SK-N-SH (cell line): Measurements from ENCODE around the gene MRPL53. TPM values are rescaled to one million over a fixed set of nuclear protein-coding genes. Genes with fewer than 3 reads are reported as not detected.

Source experiments
- CTCF ChIA-PET: fragments of 300-600, 350-600 bp; formaldehyde crosslinking; extraction: SDS; loops from one replicate; lab custom pipeline; 2021; lab: Yijun Ruan, JAX
- POLR2A ChIA-PET: fragments of 350-600 bp; sonication (Branson Sonifier 250); formaldehyde crosslinking; extraction: SDS; loops from one replicate; lab custom pipeline; 2020; ENCODE audit warnings: antibody characterized with exemption, inconsistent platforms; lab: Yijun Ruan, JAX
- DNase-seq: peaks from one replicate; pipeline ENCODE4 v3.0.0; 2012
- H2AFZ ChIP-seq: fragments of 200-600 bp; sonication (generic); 2 replicates; pipeline ENCODE4 v1.8.1; 2016; ENCODE audit warnings: antibody characterized with exemption, mild to moderate bottlenecking, low read depth
- H3F3A ChIP-seq: fragments of 200-600 bp; sonication (generic); replicated peaks from 2 replicates; pipeline ENCODE3; 2016; ENCODE audit warnings: antibody characterized with exemption, mild to moderate bottlenecking; ENCODE audit not compliant: insufficient read depth
- H3K27ac ChIP-seq, 2 experiments: fragments of 200-500 bp in 1 of 2; fragments of 200-600 bp in 1 of 2; sonication (Bioruptor generic) in 1 of 2; sonication (generic), shearing (Covaris generic) in 1 of 2; 2 replicates each; pipeline versions ENCODE4 v1.5.1 to v1.6.1; 2014 to 2016; ENCODE audit warnings: low read depth in 2 of 2, inconsistent platforms in 1 of 2, low read length in 1 of 2, mild to moderate bottlenecking in 1 of 2, mixed read lengths in 1 of 2
- H3K27me3 ChIP-seq: fragments of 200-600 bp; sonication (generic), shearing (Covaris generic); 2 replicates; pipeline ENCODE4 v1.6.1; 2016; ENCODE audit warnings: mixed run types; ENCODE audit not compliant: insufficient read depth
- H3K36me3 ChIP-seq, 2 experiments: fragments of 200-500 bp in 1 of 2; fragments of 200-600 bp in 1 of 2; sonication (Bioruptor generic) in 1 of 2; sonication (generic) in 1 of 2; replicated peaks in 1 of 2; 2 replicates each; pipeline versions ENCODE3 to v1.5.1; 2014 to 2016; ENCODE audit warnings: low read length in 1 of 2, mild to moderate bottlenecking in 1 of 2; ENCODE audit not compliant: insufficient read depth in 2 of 2, control insufficient read depth in 1 of 2
- H3K4me1 ChIP-seq, 2 experiments: fragments of 200-500 bp in 1 of 2; fragments of 200-600 bp in 1 of 2; sonication (Bioruptor generic) in 1 of 2; sonication (generic), shearing (Covaris generic) in 1 of 2; 2 replicates each; pipeline versions ENCODE4 v1.5.1 to v1.6.1; 2014 to 2016; ENCODE audit warnings: low read depth in 1 of 2, low read length in 1 of 2, mixed run types in 1 of 2; ENCODE audit not compliant: insufficient read depth in 2 of 2, control insufficient read depth in 1 of 2
- H3K4me2 ChIP-seq: fragments of 200-600 bp; sonication (generic), shearing (Covaris generic); 2 replicates; pipeline ENCODE4 v1.6.1; 2017; ENCODE audit warnings: mixed run types
- H3K4me3 ChIP-seq, 2 experiments: fragments of 200-500 bp in 1 of 2; fragments of 200-600 bp in 1 of 2; sonication (Bioruptor generic) in 1 of 2; sonication (generic), shearing (Covaris generic) in 1 of 2; 2 replicates each; pipeline versions ENCODE4 v1.5.1 to v1.8.1; 2014 to 2016; ENCODE audit warnings: low read depth in 2 of 2, inconsistent platforms in 1 of 2, low read length in 1 of 2, mild to moderate bottlenecking in 1 of 2, mixed read lengths in 1 of 2, moderate library complexity in 1 of 2
- H3K79me2 ChIP-seq: fragments of 200-600 bp; sonication (generic); 2 replicates; pipeline ENCODE4 v1.8.1; 2017; ENCODE audit warnings: mild to moderate bottlenecking; ENCODE audit not compliant: insufficient read depth
- H3K9ac ChIP-seq: fragments of 200-600 bp; sonication (generic); 2 replicates; pipeline ENCODE4 v1.6.1; 2017; ENCODE audit warnings: mixed run types
- H3K9me2 ChIP-seq: fragments of 200-600 bp; sonication (generic); 2 replicates; pipeline ENCODE4 v1.6.1; 2017; ENCODE audit warnings: mixed run types
- H3K9me3 ChIP-seq: fragments of 200-600 bp; sonication (generic); 2 replicates; pipeline ENCODE4 v1.6.1; 2017; ENCODE audit warnings: mixed run types, mild to moderate bottlenecking, moderate library complexity
- H4K20me1 ChIP-seq: fragments of 200-600 bp; sonication (generic); 2 replicates; pipeline ENCODE4 v1.6.1; 2017; ENCODE audit warnings: mild to moderate bottlenecking, mixed run types; ENCODE audit not compliant: insufficient read depth
- ELF1 ChIP-seq: IDR thresholded peaks from 2 replicates; pipeline ENCODE4 v1.4.0; 2012
- EP300 ChIP-seq, 2 experiments: IDR thresholded peaks; 2 replicates each; pipeline versions ENCODE4 v1.4.0 to v1.6.1; 2012; ENCODE audit warnings: borderline replicate concordance in 1 of 2, low read depth in 1 of 2, low read length in 1 of 2
- EZH2phosphoT487 ChIP-seq: fragments of 200-600 bp; sonication (generic); IDR thresholded peaks from 2 replicates; pipeline ENCODE4 v1.6.1; 2017; ENCODE audit warnings: low read depth, mixed run types, mild to moderate bottlenecking, antibody characterized with exemption, moderate library complexity, borderline replicate concordance
- FOSL2 ChIP-seq: IDR thresholded peaks from 2 replicates; pipeline ENCODE4 v1.4.0; 2012; ENCODE audit warnings: low read depth, mild to moderate bottlenecking, moderate library complexity, borderline replicate concordance
- FOXJ3 ChIP-seq: sonication (generic); formaldehyde crosslinking; IDR thresholded peaks from 2 replicates; pipeline ENCODE4 v1.5.1; 2020; ENCODE audit warnings: mild to moderate bottlenecking, missing genetic modification reagents
- GATA2 ChIP-seq: sonication (generic); formaldehyde crosslinking; IDR thresholded peaks from 2 replicates; pipeline ENCODE4 v1.5.0; 2020; ENCODE audit warnings: mild to moderate bottlenecking, missing genetic modification reagents
- JUND ChIP-seq: IDR thresholded peaks from 2 replicates; pipeline ENCODE4 v1.4.0; 2012
- NRF1 ChIP-seq: IDR thresholded peaks from 2 replicates; pipeline ENCODE4 v1.6.1; 2012; ENCODE audit warnings: low read depth, mild to moderate bottlenecking, low read length
- POLR2AphosphoS5 ChIP-seq: IDR thresholded peaks from 2 replicates; pipeline ENCODE4 v1.6.1; 2012; ENCODE audit warnings: low read depth, low read length
- RFX5 ChIP-seq: IDR thresholded peaks from 2 replicates; pipeline ENCODE4 v1.6.1; 2012; ENCODE audit warnings: mild to moderate bottlenecking, improper control_type of control experiment, low read length
- YY1 ChIP-seq: IDR thresholded peaks from 2 replicates; pipeline ENCODE4 v1.4.0; 2012; ENCODE audit warnings: low read depth, mild to moderate bottlenecking
- WGBS: methylation state at CpG from one replicate; pipeline ENCODE4 v1.1.6; 2017; ENCODE audit warnings: low lambda C conversion rate; 5-methylcytosine and 5-hydroxymethylcytosine counted together
- polyA plus RNA-seq, 3 experiments: library from polyadenylated mRNA; depleted of rRNA; stranded (reverse); fragments of >200 nt; gene quantifications; 2 replicates each; pipeline ENCODE4 v1.2.3, GENCODE V29; 2012
- TF ChIP-seq, protein P1 (sequence below): IDR thresholded peaks from 2 replicates; pipeline ENCODE4 v1.4.0; 2012; ENCODE audit warnings: low read depth, borderline replicate concordance
- TF ChIP-seq, protein P2 (sequence below): fragments of 200-600 bp; sonication (generic); IDR thresholded peaks from 2 replicates; pipeline ENCODE4 v1.6.1; 2017; ENCODE audit warnings: antibody characterized with exemption, mild to moderate bottlenecking, moderate library complexity

The MRPL53 gene
- polyA plus RNA-seq, 1 of the 3 experiments (the other 2 are of a cell fraction): 95.0 TPM

GRCh38 chr2:74439373-74439772 is 33.1 kb downstream of the MRPL53 start:
- H3K27ac ChIP-seq: peak overlapping the region; percentile 64 to 98; a peak in 3 of 4 replicates
- POLR2A ChIA-PET: interaction anchor here (1.1 to 3.0 kb wide), 10 partner anchors 8 to 229 kb away, joined by 3 to 27 read pairs (median 8); partner anchors contain the start of genes C2orf81, INO80B, MRPL53 and TLX2

DNA sequence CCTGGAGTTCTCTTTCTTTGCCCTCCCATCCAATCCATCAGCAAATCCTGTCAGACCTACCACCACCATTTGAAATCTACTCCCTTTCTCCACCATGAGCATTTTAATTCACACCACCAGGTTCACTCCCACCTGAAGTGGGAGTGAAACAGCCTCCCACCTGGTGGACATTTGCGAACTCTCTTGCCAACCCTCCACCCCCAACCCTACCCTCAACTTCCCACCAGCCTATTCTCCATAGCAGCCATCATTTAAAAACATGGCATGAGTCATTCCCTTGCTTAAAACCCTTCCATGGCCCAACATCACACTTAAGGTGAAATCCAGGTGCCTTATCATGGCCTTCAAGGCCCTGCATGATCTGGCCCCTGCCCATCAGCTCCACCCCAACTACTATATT is 34.2 kb downstream of the MRPL53 start:
- H3K9me3 ChIP-seq: no peaks in the 10 kb centered on the region
- ChIA-PET CTCF (interaction anchor here (1.1 to 1.7 kb wide), 4 partner anchors 9 to 103 kb away, joined by 3 to 6 read pairs (median 3); partner anchors contain the start of genes C2orf81 and WDR54), POLR2A (interaction anchor here (1.1 to 3.0 kb wide), 3 partner anchors 17 to 228 kb away, joined by 3 to 25 read pairs (median 3); partner anchors contain the start of genes C2orf81, WBP1 and WDR54)
- H3K27ac ChIP-seq: no peak overlapping the region
- H3K79me2 ChIP-seq: peaks cover 34% of the 10 kb centered on the region
- peak overlapping the region in 1 of 2 experiments; percentile 73; a peak in 1 of 4 replicates for H3K4me3 ChIP-seq
- no peak overlapping the region for H3K9ac ChIP-seq
- WGBS: 100% methylated on average over 1 of the region's 1 CpG
- no peak for DNase-seq
- no peak overlapping the region for H2AFZ ChIP-seq
- peaks cover 16 to 27% of the 10 kb centered on the region in 2 experiments; a peak in 3 of 4 replicates for H3K4me1 ChIP-seq
- no peaks in the 10 kb centered on the region for H3K27me3 ChIP-seq
- H3K4me2 ChIP-seq: peak overlapping the region; percentile 97
- H4K20me1 ChIP-seq: no peaks in the 10 kb centered on the region
- H3K36me3 ChIP-seq: no peaks in the 10 kb centered on the region
- H3F3A ChIP-seq: no peaks in the 10 kb centered on the region
- no peaks in the 10 kb centered on the region for H3K9me2 ChIP-seq
- no peak for TF ChIP-seq YY1
- TF ChIP-seq, all 33 proteins: peak for 0

More at GRCh38 chr2:74439373-74439772, 33.1 kb downstream of the MRPL53 start:
- peaks cover 6% of the 10 kb centered on the region for H3F3A ChIP-seq
- WGBS: 11% methylated on average over 3 of the region's 3 CpGs
- peak overlapping the region; percentile 77 for H3K9ac ChIP-seq
- peaks cover 20 to 27% of the 10 kb centered on the region in 2 experiments; a peak in 3 of 4 replicates for H3K4me1 ChIP-seq
- H2AFZ ChIP-seq: no peak overlapping the region
- H4K20me1 ChIP-seq: no peaks in the 10 kb centered on the region
- H3K36me3 ChIP-seq: no peaks in the 10 kb centered on the region
- peak overlapping the region; percentile 97 for H3K4me2 ChIP-seq
- TF ChIP-seq GATA2 (no peak), YY1 (no peak), RFX5 (no peak), EZH2phosphoT487 (no peak), NRF1 (no peak), POLR2AphosphoS5 (no peak), FOSL2 (no peak), EP300 (IDR thresholded peaks at IDR 0.05; ENCODE audit: borderline replicate concordance in 1 of 2, low read depth in 1 of 2, low read length in 1 of 2) (no peak), ELF1 (no peak), FOXJ3 (CRISPR knock-in tag) (no peak), JUND (no peak)
- TF ChIP-seq, protein P1, sequence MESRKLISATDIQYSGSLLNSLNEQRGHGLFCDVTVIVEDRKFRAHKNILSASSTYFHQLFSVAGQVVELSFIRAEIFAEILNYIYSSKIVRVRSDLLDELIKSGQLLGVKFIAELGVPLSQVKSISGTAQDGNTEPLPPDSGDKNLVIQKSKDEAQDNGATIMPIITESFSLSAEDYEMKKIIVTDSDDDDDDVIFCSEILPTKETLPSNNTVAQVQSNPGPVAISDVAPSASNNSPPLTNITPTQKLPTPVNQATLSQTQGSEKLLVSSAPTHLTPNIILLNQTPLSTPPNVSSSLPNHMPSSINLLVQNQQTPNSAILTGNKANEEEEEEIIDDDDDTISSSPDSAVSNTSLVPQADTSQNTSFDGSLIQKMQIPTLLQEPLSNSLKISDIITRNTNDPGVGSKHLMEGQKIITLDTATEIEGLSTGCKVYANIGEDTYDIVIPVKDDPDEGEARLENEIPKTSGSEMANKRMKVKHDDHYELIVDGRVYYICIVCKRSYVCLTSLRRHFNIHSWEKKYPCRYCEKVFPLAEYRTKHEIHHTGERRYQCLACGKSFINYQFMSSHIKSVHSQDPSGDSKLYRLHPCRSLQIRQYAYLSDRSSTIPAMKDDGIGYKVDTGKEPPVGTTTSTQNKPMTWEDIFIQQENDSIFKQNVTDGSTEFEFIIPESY: no peak
- TF ChIP-seq, protein P2, sequence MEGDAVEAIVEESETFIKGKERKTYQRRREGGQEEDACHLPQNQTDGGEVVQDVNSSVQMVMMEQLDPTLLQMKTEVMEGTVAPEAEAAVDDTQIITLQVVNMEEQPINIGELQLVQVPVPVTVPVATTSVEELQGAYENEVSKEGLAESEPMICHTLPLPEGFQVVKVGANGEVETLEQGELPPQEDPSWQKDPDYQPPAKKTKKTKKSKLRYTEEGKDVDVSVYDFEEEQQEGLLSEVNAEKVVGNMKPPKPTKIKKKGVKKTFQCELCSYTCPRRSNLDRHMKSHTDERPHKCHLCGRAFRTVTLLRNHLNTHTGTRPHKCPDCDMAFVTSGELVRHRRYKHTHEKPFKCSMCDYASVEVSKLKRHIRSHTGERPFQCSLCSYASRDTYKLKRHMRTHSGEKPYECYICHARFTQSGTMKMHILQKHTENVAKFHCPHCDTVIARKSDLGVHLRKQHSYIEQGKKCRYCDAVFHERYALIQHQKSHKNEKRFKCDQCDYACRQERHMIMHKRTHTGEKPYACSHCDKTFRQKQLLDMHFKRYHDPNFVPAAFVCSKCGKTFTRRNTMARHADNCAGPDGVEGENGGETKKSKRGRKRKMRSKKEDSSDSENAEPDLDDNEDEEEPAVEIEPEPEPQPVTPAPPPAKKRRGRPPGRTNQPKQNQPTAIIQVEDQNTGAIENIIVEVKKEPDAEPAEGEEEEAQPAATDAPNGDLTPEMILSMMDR: no peak
- H3K4me3 ChIP-seq: peak overlapping the region; percentile 73 to 75
- no peaks in the 10 kb centered on the region for H3K27me3 ChIP-seq
- no peak for DNase-seq
- CTCF ChIA-PET: interaction anchor here (1.0 to 2.5 kb wide), 11 partner anchors 9 to 105 kb away, joined by 3 to 9 read pairs (median 3); partner anchors contain the start of genes C2orf81, INO80B, WBP1 and WDR54
- H3K9me3 ChIP-seq: no peaks in the 10 kb centered on the region
- peaks cover 30% of the 10 kb centered on the region for H3K79me2 ChIP-seq
- H3K9me2 ChIP-seq: no peaks in the 10 kb centered on the region
